Ishikawa (cell line): ENCODE measurements around the gene DNAJC9.

ENCODE experiments used
- CEBPB ChIP-seq: IDR thresholded peaks from 2 replicates; pipeline ENCODE4 v1.6.1; 2012
- CREB1 ChIP-seq: IDR thresholded peaks from 2 replicates; pipeline ENCODE4 v1.6.1; 2012; ENCODE audit warnings: low read depth
- EGR1 ChIP-seq: IDR thresholded peaks from 2 replicates; pipeline ENCODE4 v1.6.1; 2012
- EP300 ChIP-seq: IDR thresholded peaks from 2 replicates; pipeline ENCODE4 v1.6.1; 2012; ENCODE audit warnings: borderline replicate concordance
- FOXM1 ChIP-seq: IDR thresholded peaks from 2 replicates; pipeline ENCODE4 v1.6.1; 2012; ENCODE audit warnings: low read depth, borderline replicate concordance
- MAX ChIP-seq: IDR thresholded peaks from 2 replicates; pipeline ENCODE4 v1.6.1; 2012
- NFIC ChIP-seq: IDR thresholded peaks from 2 replicates; pipeline ENCODE4 v1.6.1; 2012
- RAD21 ChIP-seq: IDR thresholded peaks from 2 replicates; pipeline ENCODE4 v1.6.1; 2012; ENCODE audit warnings: low read depth
- REST ChIP-seq: IDR thresholded peaks from 2 replicates; pipeline ENCODE4 v1.6.1; 2012; ENCODE audit warnings: low read depth, mild to moderate bottlenecking
- TAF1 ChIP-seq: IDR thresholded peaks from 2 replicates; pipeline ENCODE4 v1.6.1; 2012; ENCODE audit warnings: low read depth, mild to moderate bottlenecking
- TCF12 ChIP-seq: IDR thresholded peaks from 2 replicates; pipeline ENCODE4 v1.6.1; 2012; ENCODE audit warnings: low read depth
- TEAD4 ChIP-seq: IDR thresholded peaks from 2 replicates; pipeline ENCODE4 v1.6.1; 2012
- USF1 ChIP-seq: IDR thresholded peaks from 2 replicates; pipeline ENCODE4 v1.6.1; 2012
- YY1 ChIP-seq: IDR thresholded peaks from 2 replicates; pipeline ENCODE4 v1.6.1; 2012; ENCODE audit warnings: low read depth
- ZBTB7A ChIP-seq: IDR thresholded peaks from 2 replicates; pipeline ENCODE4 v1.6.1; 2012; ENCODE audit warnings: low read depth

DNAJC9 gene

DNA sequence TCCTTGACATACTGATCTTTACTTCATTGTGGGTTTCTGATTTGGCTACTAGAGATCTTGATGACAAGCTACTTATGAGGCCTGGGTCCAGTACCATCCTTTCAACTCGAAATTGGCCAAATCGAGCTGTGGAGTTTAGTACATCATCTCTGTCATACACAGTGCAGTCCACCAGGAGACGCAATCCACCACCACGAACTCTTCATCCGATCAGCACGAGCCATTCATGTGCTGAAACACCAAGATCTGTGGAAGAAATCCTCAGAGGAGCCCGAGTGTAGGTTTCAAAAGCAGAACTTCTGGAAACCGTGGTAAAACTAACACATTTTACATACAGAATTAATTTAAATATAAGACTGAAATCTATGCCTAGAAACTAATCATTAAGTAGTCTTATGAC is 14.2 kb downstream of the DNAJC9 start:
- no peak for TF ChIP-seq ZBTB7A

GRCh38 chr10:73229567-73229966 is 17.5 kb downstream of the DNAJC9 start:
- TF ChIP-seq EP300 = no peak
- no peak for TF ChIP-seq TEAD4
- TF ChIP-seq FOXM1 = no peak
- TF ChIP-seq MAX = no peak
- TF ChIP-seq YY1 = no peak
- no peak for TF ChIP-seq ZBTB7A
- TF ChIP-seq TAF1 = no peak
- no peak for TF ChIP-seq CREB1
- no peak for TF ChIP-seq NFIC
- no peak for TF ChIP-seq REST
- TF ChIP-seq EGR1 = no peak
- TF ChIP-seq TCF12 = no peak
- no peak for TF ChIP-seq USF1
- no peak for TF ChIP-seq RAD21

DNA sequence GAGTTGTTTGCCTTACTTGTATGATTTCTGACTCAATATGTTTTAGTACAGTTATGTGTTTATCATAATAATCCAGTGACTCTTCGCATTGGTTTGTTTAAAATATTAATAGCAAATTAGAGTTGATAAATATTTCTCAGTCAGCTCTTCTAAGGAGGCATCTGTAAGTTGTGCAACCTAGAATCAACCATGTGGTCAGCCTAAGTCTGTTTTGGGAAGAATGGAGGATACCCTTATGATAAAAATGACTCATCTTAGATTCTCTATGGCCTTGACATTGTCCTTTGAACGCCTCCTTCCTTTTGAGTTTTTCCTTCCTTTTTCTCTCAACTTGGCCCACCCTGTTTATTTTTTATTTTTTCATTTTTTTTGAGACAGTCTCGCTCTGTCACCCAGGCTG is 18.8 kb downstream of the DNAJC9 start:
- no peak for TF ChIP-seq REST
- TF ChIP-seq NFIC = no peak
- TF ChIP-seq TEAD4 = no peak
- no peak for TF ChIP-seq TCF12
- TF ChIP-seq MAX = no peak
- no peak for TF ChIP-seq YY1
- TF ChIP-seq EP300 = no peak

DNA sequence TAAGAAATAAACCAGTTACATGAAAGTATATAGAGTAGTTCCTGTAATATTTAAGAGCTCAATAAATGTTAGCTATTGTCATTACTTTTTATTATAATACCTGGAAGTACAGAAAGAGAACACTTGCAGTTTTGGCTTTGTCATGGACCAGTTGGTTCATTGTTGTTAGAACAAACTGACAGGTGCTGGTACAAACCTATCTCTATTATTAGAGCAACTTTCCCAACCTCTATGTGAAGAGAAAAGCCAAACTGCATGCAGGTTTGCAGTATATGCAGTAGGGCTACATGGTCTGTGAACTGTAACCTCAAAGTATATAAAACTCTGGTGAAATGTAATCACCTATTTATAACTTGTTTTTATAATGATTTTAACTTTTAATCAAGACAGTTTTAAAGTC is 20.4 kb downstream of the DNAJC9 start:
- TF ChIP-seq USF1 (no peak), FOXM1 (no peak), REST (no peak), TCF12 (no peak), EGR1 (no peak)

DNA sequence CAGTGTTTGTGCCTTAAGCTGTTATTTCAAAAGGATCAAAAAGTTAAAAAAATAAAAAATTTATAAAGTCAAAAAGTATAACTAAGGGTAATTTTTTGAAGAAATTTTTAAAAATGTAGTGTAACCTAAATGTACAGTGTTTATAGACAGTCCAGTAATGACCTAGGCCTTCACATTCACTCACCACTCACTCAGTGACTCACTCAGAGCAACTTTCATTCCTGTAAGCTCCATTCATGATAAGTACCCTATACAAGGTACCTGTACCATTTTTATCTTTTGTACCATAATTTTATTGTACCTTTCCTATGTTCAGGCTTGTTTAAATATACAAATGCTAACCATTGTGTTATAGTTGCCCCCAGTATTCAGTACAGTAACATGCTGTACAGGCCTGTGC is 21.5 kb downstream of the DNAJC9 start:
- TF ChIP-seq RAD21 (no peak), FOXM1 (no peak), TEAD4 (no peak), EGR1 (no peak), CREB1 (no peak), MAX (no peak), CEBPB (no peak), REST (no peak), TCF12 (no peak), NFIC (no peak), ZBTB7A (no peak), TAF1 (no peak)
